Upper lobe of right lung (tissue), 1 donor: ENCODE results near the gene WNK2. TPM values are rescaled to one million over a fixed set of nuclear protein-coding genes. Genes with fewer than 3 reads are reported as not detected.

Experiments
- ATAC-seq: fragments of 200-7000 bp; cut with Tn5 transposase; one replicate; pipeline ENCODE4 v1.9.1; 2020; ENCODE audit warnings: mild to moderate bottlenecking, moderate library complexity
- DNase-seq: peaks from one replicate; pipeline ENCODE4 v3.0.0-alpha.2; 2020
- H3K27ac ChIP-seq: fragments of 200-600 bp; one replicate; pipeline ENCODE4 v1.8.0; 2022
- H3K27me3 ChIP-seq: fragments of 200-600 bp; one replicate; pipeline ENCODE4 v1.8.0; 2022; ENCODE audit warnings: mild to moderate bottlenecking
- H3K36me3 ChIP-seq: fragments of 200-600 bp; one replicate; pipeline ENCODE4 v1.8.0; 2022
- H3K4me1 ChIP-seq: fragments of 200-600 bp; one replicate; pipeline ENCODE4 v1.8.0; 2022
- H3K4me3 ChIP-seq: fragments of 200-600 bp; one replicate; pipeline ENCODE4 v1.8.0; 2022; ENCODE audit warnings: mild to moderate bottlenecking
- H3K9me3 ChIP-seq: fragments of 200-600 bp; one replicate; pipeline ENCODE4 v1.8.0; 2022
- CTCF ChIP-seq: fragments of 200-600 bp; IDR thresholded peaks from one replicate; pipeline ENCODE4 v1.8.0; 2022; ENCODE audit warnings: antibody characterized with exemption
- intact Hi-C: fragments of 100-400 bp; cut with DNase I; formaldehyde crosslinking; loops from one replicate; pipeline ENCODE4 v1.11.0; 2022
- total RNA-seq: library from RNA; stranded (reverse); fragmentation: NEBNext Ultra II Directional; extraction: Animal tissue kit (Norgen Biotek cat#: 25700); gene quantifications from one replicate; pipeline ENCODE4 v1.2.1, GENCODE V29; 2021
- donor health status: DM: no; HTN: yes; CAD: no; lungs with severe emphysema.

Gene WNK2
- total RNA-seq, 1 donor from 2014 or later: 0.35 TPM

- Histone ChIP-seq H3K4me1 (no peaks in the 10 kb centered on the region), H3K4me3 (no peak overlapping the region), H3K27ac (no peak overlapping the region), H3K9me3 (no peaks in the 10 kb centered on the region), H3K36me3 (no peaks in the 10 kb centered on the region), H3K27me3 (peaks cover 10% of the 10 kb centered on the region)
- peak; percentile 19 for ATAC-seq
- TF ChIP-seq CTCF: no peak
- intact Hi-C loops: no loop called here
- peak; percentile 52 for DNase-seq
These were observed 133.0 kb downstream of the WNK2 start for GRCh38 chr9:93316726-93317494.

GRCh38 chr9:93317495-93318094 lies 133.7 kb downstream of the WNK2 start:
- peak; percentile 57 for DNase-seq

GRCh38 chr9:93318480-93318879 lies 134.5 kb downstream of the WNK2 start:
- Histone ChIP-seq H3K27ac (no peak overlapping the region), H3K36me3 (no peaks in the 10 kb centered on the region), H3K9me3 (no peaks in the 10 kb centered on the region), H3K27me3 (peaks cover 10% of the 10 kb centered on the region), H3K4me1 (no peaks in the 10 kb centered on the region), H3K4me3 (no peak overlapping the region)
- peak; percentile 41 for DNase-seq
- ATAC-seq: no peak
- TF ChIP-seq CTCF: no peak
- intact Hi-C loops: no loop called here

More at GRCh38 chr9:93317495-93318094, 133.7 kb downstream of the WNK2 start:
- Histone ChIP-seq H3K9me3 (no peaks in the 10 kb centered on the region), H3K4me1 (no peaks in the 10 kb centered on the region), H3K4me3 (no peak overlapping the region), H3K27me3 (peaks cover 10% of the 10 kb centered on the region), H3K36me3 (no peaks in the 10 kb centered on the region), H3K27ac (no peak overlapping the region)
- intact Hi-C loops: no loop called here
- TF ChIP-seq CTCF: no peak
- peak; percentile 6 for ATAC-seq

- intact Hi-C loops: no loop called here
- TF ChIP-seq CTCF: no peak
- Histone ChIP-seq H3K4me3 (no peak overlapping the region), H3K36me3 (no peaks in the 10 kb centered on the region), H3K4me1 (no peaks in the 10 kb centered on the region), H3K9me3 (no peaks in the 10 kb centered on the region), H3K27ac (no peak overlapping the region), H3K27me3 (peaks cover 10% of the 10 kb centered on the region)
- no peak for ATAC-seq
- DNase-seq: peak; percentile 57
These were observed 135.5 kb downstream of the WNK2 start for GRCh38 chr9:93319301-93319991.

- Histone ChIP-seq H3K4me1 (no peaks in the 10 kb centered on the region), H3K27ac (no peak overlapping the region), H3K27me3 (peaks cover 10% of the 10 kb centered on the region), H3K9me3 (no peaks in the 10 kb centered on the region), H3K36me3 (no peaks in the 10 kb centered on the region), H3K4me3 (no peak overlapping the region)
- DNase-seq: peak; percentile 59
- TF ChIP-seq CTCF: no peak
- intact Hi-C loops: no loop called here
- ATAC-seq: no peak
These were observed 136.1 kb downstream of the WNK2 start for GRCh38 chr9:93319992-93320500.
